Breast epithelium (tissue), 4 donors: Measurements from ENCODE around the gene AAGAB. TPM values are rescaled to one million over a fixed set of nuclear protein-coding genes. Genes with fewer than 3 reads are reported as not detected.

Experiments
- DNase-seq, 2 donors: peaks; one replicate each; pipeline ENCODE4 v3.0.0-alpha.2; 2019; ENCODE audit warnings: low spot score in 2 of 2
- H3K27ac ChIP-seq, 2 donors: fragments of 200-600 bp; sonication (generic) in 1 of 2; one replicate each; pipeline ENCODE4 v1.5.1; 2016 to 2019; ENCODE audit warnings: mild to moderate bottlenecking in 1 of 2
- H3K27me3 ChIP-seq, 2 donors: fragments of 200-600 bp; sonication (generic) in 1 of 2; one replicate each; pipeline versions ENCODE4 v1.5.1 to v1.6.0; 2017 to 2019; ENCODE audit warnings: control low read depth in 1 of 2, mild to moderate bottlenecking in 1 of 2
- H3K36me3 ChIP-seq: fragments of 200-600 bp; one replicate; pipeline ENCODE4 v1.5.1; 2019
- H3K4me1 ChIP-seq, 2 donors: fragments of 200-600 bp; sonication (generic); one replicate each; pipeline ENCODE4 v1.5.1; 2016 to 2019; ENCODE audit warnings: control low read depth in 1 of 2
- H3K4me3 ChIP-seq, 3 donors: fragments of 200-600 bp; sonication (generic); 1 replicate in 2 of 3; 2 replicates in 1 of 3; pipeline ENCODE4 v1.5.1; 2016 to 2019; ENCODE audit warnings: mild to moderate bottlenecking in 3 of 3, moderate library complexity in 2 of 3
- H3K9me3 ChIP-seq, 2 donors: fragments of 200-600 bp; sonication (generic) in 1 of 2; one replicate each; pipeline ENCODE4 v1.5.1; 2016 to 2019; ENCODE audit warnings: control low read depth in 1 of 2
- CTCF ChIP-seq, 3 donors: fragments of 450-650 bp; IDR thresholded peaks; one replicate each; pipeline ENCODE4 v1.5.1; 2016 to 2017; ENCODE audit warnings: antibody characterized with exemption in 3 of 3, mild to moderate bottlenecking in 3 of 3, moderate library complexity in 3 of 3
- POLR2A ChIP-seq: fragments of 450-650 bp; IDR thresholded peaks from one replicate; pipeline ENCODE4 v1.6.1; 2016; ENCODE audit warnings: antibody characterized with exemption, mild to moderate bottlenecking, moderate library complexity
- POLR2AphosphoS5 ChIP-seq, 3 donors: sonication (generic); formaldehyde crosslinking; IDR thresholded peaks; one replicate each; pipeline ENCODE4 v1.6.1; 2017; ENCODE audit warnings: antibody characterized with exemption in 3 of 3
- intact Hi-C: fragments of 100-400 bp; cut with DNase I; formaldehyde crosslinking; loops from one replicate; pipeline ENCODE4 v1.15.1; 2023; ENCODE audit warnings: low total_unique reads
- total RNA-seq, 3 donors: library from RNA; depleted of rRNA; stranded (reverse); fragments of >200 nt; gene quantifications; one replicate each; pipeline ENCODE4 v1.1.0, GENCODE V29; 2016

Gene AAGAB
- total RNA-seq, 3 donors from 2014 or later: 23.2 to 49.8 (median 46.5) TPM

- H3K36me3 ChIP-seq: no peaks in the 10 kb centered on the region
- H3K27me3 ChIP-seq: no peaks in the 10 kb centered on the region
- peak overlapping the region; percentile 74 to 95 for H3K27ac ChIP-seq
- H3K4me3 ChIP-seq: no peak overlapping the region
- DNase-seq: no peak
- no peak for TF ChIP-seq POLR2A
- TF ChIP-seq POLR2AphosphoS5 (IDR thresholded peaks at IDR 0.05): peak in 2 of 3 donors; percentile 46 to 78
- no peaks in the 10 kb centered on the region for H3K9me3 ChIP-seq
- intact Hi-C loops: no loop called here
- peaks cover 5 to 9% of the 10 kb centered on the region in 2 donors for H3K4me1 ChIP-seq
These were observed 65.8 kb downstream of the AAGAB start for GRCh38 chr15:67188551-67189218.

- Histone ChIP-seq H3K4me1 (peaks cover 5 to 9% of the 10 kb centered on the region in 2 donors), H3K4me3 (no peak overlapping the region), H3K27ac (peak overlapping the region in 1 of 2 donors; percentile 68), H3K27me3 (no peaks in the 10 kb centered on the region), H3K36me3 (no peaks in the 10 kb centered on the region), H3K9me3 (no peaks in the 10 kb centered on the region)
- intact Hi-C loops: no loop called here
- TF ChIP-seq POLR2A (no peak), CTCF (IDR thresholded peaks at IDR 0.05) (no peak)
- DNase-seq: no peak
These were observed 67.1 kb downstream of the AAGAB start for GRCh38 chr15:67187351-67187854.

GRCh38 chr15:67186688-67187087 lies 67.8 kb downstream of the AAGAB start:
- Histone ChIP-seq H3K9me3 (no peaks in the 10 kb centered on the region), H3K27me3 (no peaks in the 10 kb centered on the region), H3K4me1 (peaks cover 5 to 9% of the 10 kb centered on the region in 2 donors), H3K4me3 (no peak overlapping the region), H3K27ac (peak overlapping the region; percentile 31 to 68), H3K36me3 (no peaks in the 10 kb centered on the region)
- DNase-seq: no peak
- TF ChIP-seq POLR2AphosphoS5 (IDR thresholded peaks at IDR 0.05) (no peak), CTCF (IDR thresholded peaks at IDR 0.05) (no peak), POLR2A (no peak)
- intact Hi-C loops: no loop called here

GRCh38 chr15:67186226-67186649 lies 68.2 kb downstream of the AAGAB start:
- Histone ChIP-seq H3K4me1 (peaks cover 5 to 9% of the 10 kb centered on the region in 2 donors), H3K27me3 (no peaks in the 10 kb centered on the region), H3K36me3 (no peaks in the 10 kb centered on the region), H3K9me3 (no peaks in the 10 kb centered on the region), H3K4me3 (no peak overlapping the region), H3K27ac (peak overlapping the region; percentile 31 to 68)
- TF ChIP-seq CTCF (IDR thresholded peaks at IDR 0.05): no peak
- no peak for TF ChIP-seq POLR2A
- DNase-seq: no peak
- intact Hi-C loops: no loop called here

GRCh38 chr15:67185621-67186225 lies 68.7 kb downstream of the AAGAB start:
- Histone ChIP-seq H3K4me3 (no peak overlapping the region), H3K36me3 (no peaks in the 10 kb centered on the region), H3K4me1 (peaks cover 5 to 9% of the 10 kb centered on the region in 2 donors), H3K27me3 (no peaks in the 10 kb centered on the region), H3K27ac (peak overlapping the region; percentile 31 to 68), H3K9me3 (no peaks in the 10 kb centered on the region)
- intact Hi-C loops: no loop called here
- no peak for TF ChIP-seq POLR2AphosphoS5 (IDR thresholded peaks at IDR 0.05)
- TF ChIP-seq CTCF (IDR thresholded peaks at IDR 0.05): no peak
- no peak for TF ChIP-seq POLR2A
- DNase-seq: no peak
